HepG2 (cell line): ENCODE measurements around the gene NUP35. TPM values are rescaled to one million over a fixed set of nuclear protein-coding genes. Genes with fewer than 3 reads are reported as not detected.

Experiments
- AGO1 ChIP-seq: fragments of 200-400 bp; formaldehyde crosslinking; IDR thresholded peaks from 2 replicates; pipeline ENCODE4 v1.6.1; 2017; ENCODE audit warnings: mild to moderate bottlenecking, low read depth, low read length, moderate library complexity; ENCODE audit not compliant: poor library complexity, severe bottlenecking
- ATF5 ChIP-seq: sonication (generic); formaldehyde crosslinking; IDR thresholded peaks from 2 replicates; pipeline ENCODE4 v1.4.0; 2020; ENCODE audit warnings: mild to moderate bottlenecking, low read depth, missing genetic modification reagents
- BCL6 ChIP-seq: IDR thresholded peaks from 2 replicates; pipeline ENCODE4 v1.6.1; 2016; ENCODE audit warnings: missing genetic modification reagents, missing compliant biosample characterization
- CREM ChIP-seq, 2 experiments: sonication (generic) in 1 of 2; formaldehyde crosslinking in 1 of 2; IDR thresholded peaks; 2 replicates each; pipeline versions ENCODE4 v1.4.0 to v1.6.1; 2016 to 2020; ENCODE audit warnings: antibody characterized with exemption in 1 of 2, mild to moderate bottlenecking in 1 of 2, missing genetic modification reagents in 1 of 2
- GPN1 ChIP-seq: sonication (generic); formaldehyde crosslinking; IDR thresholded peaks from 2 replicates; pipeline ENCODE4 v1.5.1; 2020; ENCODE audit warnings: missing genetic modification reagents, borderline replicate concordance
- GRHL1 ChIP-seq: sonication (generic); formaldehyde crosslinking; conservative IDR thresholded peaks from 2 replicates; pipeline ENCODE4 v1.8.0; 2022; ENCODE audit warnings: missing genetic modification reagents
- NCOA5 ChIP-seq: sonication (generic); formaldehyde crosslinking; IDR thresholded peaks from 2 replicates; pipeline ENCODE4 v1.4.0; 2020; ENCODE audit warnings: missing genetic modification reagents
- PCBP1 ChIP-seq: fragments of 200-400 bp; formaldehyde crosslinking; IDR thresholded peaks from 2 replicates; pipeline ENCODE4 v1.6.1; 2017; ENCODE audit warnings: mild to moderate bottlenecking, low read depth, low read length, borderline replicate concordance
- RERE ChIP-seq: IDR thresholded peaks from 2 replicates; pipeline ENCODE4 v1.6.1; 2016; ENCODE audit warnings: low read depth, missing genetic modification reagents, missing compliant biosample characterization
- SP1 ChIP-seq, 2 experiments: fragments of 450-650 bp in 1 of 2; sonication (generic) in 1 of 2; formaldehyde crosslinking in 1 of 2; IDR thresholded peaks; 2 replicates each; pipeline versions ENCODE4 v1.4.0 to v1.6.1; 2016 to 2020; ENCODE audit warnings: missing genetic modification reagents in 1 of 2
- TBX2 ChIP-seq: sonication (generic); formaldehyde crosslinking; IDR thresholded peaks from 2 replicates; pipeline ENCODE4 v1.5.0; 2020; ENCODE audit warnings: missing genetic modification reagents, mild to moderate bottlenecking, borderline replicate concordance
- TERF1 ChIP-seq: sonication (generic); formaldehyde crosslinking; IDR thresholded peaks from 2 replicates; pipeline ENCODE4 v1.8.0; 2022; ENCODE audit warnings: mild to moderate bottlenecking, missing genetic modification reagents, moderate library complexity
- ZBTB7A ChIP-seq: sonication (generic); formaldehyde crosslinking; IDR thresholded peaks from 2 replicates; pipeline ENCODE4 v1.8.0; 2022; ENCODE audit warnings: mild to moderate bottlenecking, missing genetic modification reagents
- ZNF124 ChIP-seq: sonication (generic); formaldehyde crosslinking; IDR thresholded peaks from 2 replicates; pipeline ENCODE4 v1.4.0; 2020; ENCODE audit warnings: missing genetic modification reagents
- ZNF263 ChIP-seq: sonication (generic); formaldehyde crosslinking; IDR thresholded peaks from 2 replicates; pipeline ENCODE4 v1.4.0; 2020; ENCODE audit warnings: missing genetic modification reagents
- ZNF329 ChIP-seq: sonication (generic); formaldehyde crosslinking; IDR thresholded peaks from 2 replicates; pipeline ENCODE4 v1.9.0; 2021; ENCODE audit warnings: low read depth, mild to moderate bottlenecking, missing genetic modification reagents
- ZNF510 ChIP-seq: sonication (generic); formaldehyde crosslinking; IDR thresholded peaks from 2 replicates; pipeline ENCODE4 v1.4.0; 2020; ENCODE audit warnings: low read depth, mild to moderate bottlenecking, missing genetic modification reagents
- ZNF761 ChIP-seq: sonication (generic); formaldehyde crosslinking; conservative IDR thresholded peaks from 2 replicates; pipeline ENCODE4 v1.4.0; 2020; ENCODE audit warnings: mild to moderate bottlenecking, missing genetic modification reagents
- ZNF780A ChIP-seq: sonication (generic); formaldehyde crosslinking; IDR thresholded peaks from 2 replicates; pipeline ENCODE4 v1.8.0; 2022; ENCODE audit warnings: mild to moderate bottlenecking, missing genetic modification reagents, moderate library complexity
- polyA plus RNA-seq, 8 experiments: library from polyadenylated mRNA; depleted of rRNA in 3 of 8; stranded (reverse) in 7 of 8; unstranded in 1 of 8; fragments of >200 nt; fragmentation: Illumina TruSeq in 4 of 8; extraction: Trizol in 4 of 8; gene quantifications; 2 replicates each; pipeline versions ENCODE4 v1.2.1 to v1.2.3, GENCODE V29; 2011 to 2016; ENCODE audit warnings: low read depth in 4 of 8, missing spikeins in 1 of 8, mixed read lengths in 1 of 8; ENCODE audit not compliant: insufficient read depth in 1 of 8
- total RNA-seq, 5 experiments: library from RNA; depleted of rRNA; stranded (reverse); fragments of >200 nt; fragmentation: Illumina TruSeq; extraction: Trizol; gene quantifications; 2 replicates each; pipeline ENCODE4 v1.2.3, GENCODE V29; 2016; ENCODE audit warnings: low read depth in 1 of 5
- TF ChIP-seq, protein P1 (sequence below): sonication (generic); IDR thresholded peaks from 2 replicates; pipeline ENCODE4 v1.6.1; 2016; ENCODE audit warnings: low read depth, borderline replicate concordance

Gene NUP35
- total and polyA plus RNA-seq, 2 of the 13 experiments (the other 11 are each of a cell fraction or from before 2014, with no cell fraction given) = 16.9 to 53.6 TPM

DNA sequence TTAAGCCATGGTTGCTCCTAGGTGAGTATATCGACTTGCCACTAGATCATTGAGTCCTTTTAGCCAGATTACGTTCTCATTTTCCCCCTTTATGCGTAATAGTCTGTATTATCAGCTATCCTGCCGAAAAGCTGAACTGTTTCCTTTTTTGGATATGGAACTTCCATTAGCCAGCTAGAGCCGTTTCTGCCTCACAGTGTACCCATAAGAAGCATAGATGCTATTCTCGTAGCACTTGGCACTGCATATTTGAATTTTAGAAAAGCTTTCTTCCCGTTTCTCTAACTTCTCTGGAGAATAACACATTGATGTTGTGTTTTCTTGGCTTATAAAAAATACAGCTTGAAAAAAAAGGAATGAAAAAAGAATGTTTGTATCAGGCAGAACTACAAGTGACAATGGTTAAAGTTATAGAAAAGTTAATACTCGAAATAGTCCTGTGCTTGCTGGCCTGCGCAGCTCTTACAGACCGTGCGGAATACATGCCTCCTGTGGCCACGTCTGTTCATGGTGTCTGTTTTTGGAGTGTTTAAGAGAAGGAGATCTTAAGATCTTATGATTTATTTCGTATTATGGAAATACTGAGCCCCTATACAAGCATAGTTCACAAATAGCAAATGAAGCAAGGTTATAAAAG lies 45.0 kb upstream of the NUP35 start (continued):
- no peak for TF ChIP-seq RERE
- TF ChIP-seq ZNF780A = no peak
- peak; percentile 12 for TF ChIP-seq TBX2
- TF ChIP-seq TERF1 (CRISPR knock-in tag) = no peak
- no peak for TF ChIP-seq GPN1
- no peak for TF ChIP-seq ZNF761 (CRISPR knock-in tag)
- no peak for TF ChIP-seq NCOA5 (CRISPR knock-in tag)
- no peak for TF ChIP-seq ZNF329 (CRISPR knock-in tag)
- TF ChIP-seq, protein P1, sequence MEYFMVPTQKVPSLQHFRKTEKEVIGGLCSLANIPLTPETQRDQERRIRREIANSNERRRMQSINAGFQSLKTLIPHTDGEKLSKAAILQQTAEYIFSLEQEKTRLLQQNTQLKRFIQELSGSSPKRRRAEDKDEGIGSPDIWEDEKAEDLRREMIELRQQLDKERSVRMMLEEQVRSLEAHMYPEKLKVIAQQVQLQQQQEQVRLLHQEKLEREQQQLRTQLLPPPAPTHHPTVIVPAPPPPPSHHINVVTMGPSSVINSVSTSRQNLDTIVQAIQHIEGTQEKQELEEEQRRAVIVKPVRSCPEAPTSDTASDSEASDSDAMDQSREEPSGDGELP = no peak
- no peak for TF ChIP-seq ZNF124
- TF ChIP-seq GRHL1 (CRISPR knock-in tag) = no peak
- TF ChIP-seq ZNF510 (CRISPR knock-in tag) = no peak
- no peak for TF ChIP-seq ATF5 (CRISPR knock-in tag)
- no peak for TF ChIP-seq BCL6
- TF ChIP-seq ZBTB7A = no peak
- TF ChIP-seq CREM (IDR thresholded peaks at IDR 0.05) = no peak
- TF ChIP-seq CREM (CRISPR knock-in tag; IDR thresholded peaks at IDR 0.05) = no peak
- no peak for TF ChIP-seq SP1 (IDR thresholded peaks at IDR 0.05)
- no peak for TF ChIP-seq SP1 (CRISPR knock-in tag; IDR thresholded peaks at IDR 0.05)
- TF ChIP-seq ZNF263 = no peak
- no peak for TF ChIP-seq PCBP1
- no peak for TF ChIP-seq AGO1
